Endothelial cell (in vitro differentiated cells): ENCODE results near the gene COL12A1. TPM values are rescaled to one million over a fixed set of nuclear protein-coding genes. Genes with fewer than 3 reads are reported as not detected.

Source experiments
- DNase-seq: peaks from one replicate; pipeline ENCODE4 v3.0.0; 2021; ENCODE audit warnings: low spot score
- H3K27ac Mint-ChIP-seq: one replicate; pipeline ENCODE4 v1.8.0; 2021; ENCODE audit warnings: mixed read lengths, inconsistent platforms; ENCODE audit not compliant: unreplicated experiment
- H3K27me3 Mint-ChIP-seq: one replicate; pipeline ENCODE4 v1.8.0; 2021; ENCODE audit warnings: mild to moderate bottlenecking, moderate library complexity, mixed read lengths, inconsistent platforms; ENCODE audit not compliant: unreplicated experiment
- H3K36me3 Mint-ChIP-seq: one replicate; pipeline ENCODE4 v1.8.0; 2021; ENCODE audit warnings: mild to moderate bottlenecking, low read depth, mixed read lengths, inconsistent platforms; ENCODE audit not compliant: unreplicated experiment
- H3K4me1 Mint-ChIP-seq: one replicate; pipeline ENCODE4 v1.8.0; 2021; ENCODE audit warnings: mild to moderate bottlenecking, mixed read lengths, inconsistent platforms; ENCODE audit not compliant: unreplicated experiment
- H3K4me3 Mint-ChIP-seq: one replicate; pipeline ENCODE4 v1.8.0; 2021; ENCODE audit warnings: mild to moderate bottlenecking, mixed read lengths, inconsistent platforms; ENCODE audit not compliant: unreplicated experiment
- H3K9me3 Mint-ChIP-seq: one replicate; pipeline ENCODE4 v1.8.0; 2021; ENCODE audit warnings: mixed read lengths, inconsistent platforms; ENCODE audit not compliant: unreplicated experiment
- total RNA-seq: library from RNA; stranded (reverse); fragmentation: NEBNext Ultra II Directional; extraction: Animal tissue kit (Norgen Biotek cat#: 25700); gene quantifications from one replicate; pipeline ENCODE4 v1.2.1, GENCODE V29; 2021; ENCODE audit not compliant: unreplicated experiment
- TF ChIP-seq, protein P1 (sequence below): fragments of 200-600 bp; sonication (generic); IDR thresholded peaks from one replicate; pipeline ENCODE4 v1.5.0; 2021; ENCODE audit warnings: antibody characterized with exemption; ENCODE audit not compliant: unreplicated experiment

COL12A1 gene
- total RNA-seq, 1 donor from 2014 or later: 6.3 TPM

DNA sequence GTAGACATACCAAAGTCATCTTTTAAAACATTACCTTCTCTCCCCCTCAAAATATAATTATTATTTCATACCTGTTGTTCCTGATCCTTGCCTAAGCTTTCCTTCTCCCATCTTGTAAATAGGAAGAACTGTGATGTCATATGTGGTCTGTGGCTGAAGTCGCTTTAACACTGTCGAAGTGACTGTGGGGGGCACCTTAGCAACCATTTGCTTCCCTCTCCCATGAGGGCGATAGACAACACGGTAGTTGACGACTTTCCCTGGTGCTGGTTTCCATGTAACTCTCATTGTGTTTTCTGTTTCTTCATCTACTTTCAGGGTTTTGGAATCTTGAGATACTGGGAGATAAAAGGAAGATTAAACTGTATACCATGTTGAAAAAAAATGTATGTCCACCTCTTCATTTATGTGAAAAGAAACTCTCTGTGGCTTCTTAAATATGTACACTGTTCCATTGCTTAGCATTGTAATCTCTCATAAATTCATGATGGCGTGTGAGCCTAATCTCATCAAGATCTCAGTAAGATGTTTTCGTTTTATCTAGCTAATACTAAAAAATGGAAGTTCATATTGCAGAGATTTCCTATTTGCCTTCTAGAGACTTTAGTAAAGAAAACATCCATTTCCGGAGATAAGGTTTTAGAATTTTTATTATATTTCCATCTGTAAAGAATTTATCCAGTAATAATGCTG is 49.5 kb downstream of the COL12A1 start:
- Mint-ChIP-seq H3K9me3 (no peaks in the 10 kb centered on the region), H3K36me3 (no peaks in the 10 kb centered on the region), H3K27me3 (no peaks in the 10 kb centered on the region), H3K4me3 (no peak overlapping the region), H3K4me1 (no peaks in the 10 kb centered on the region), H3K27ac (no peak overlapping the region)
- DNase-seq: no peak
- TF ChIP-seq, protein P1, sequence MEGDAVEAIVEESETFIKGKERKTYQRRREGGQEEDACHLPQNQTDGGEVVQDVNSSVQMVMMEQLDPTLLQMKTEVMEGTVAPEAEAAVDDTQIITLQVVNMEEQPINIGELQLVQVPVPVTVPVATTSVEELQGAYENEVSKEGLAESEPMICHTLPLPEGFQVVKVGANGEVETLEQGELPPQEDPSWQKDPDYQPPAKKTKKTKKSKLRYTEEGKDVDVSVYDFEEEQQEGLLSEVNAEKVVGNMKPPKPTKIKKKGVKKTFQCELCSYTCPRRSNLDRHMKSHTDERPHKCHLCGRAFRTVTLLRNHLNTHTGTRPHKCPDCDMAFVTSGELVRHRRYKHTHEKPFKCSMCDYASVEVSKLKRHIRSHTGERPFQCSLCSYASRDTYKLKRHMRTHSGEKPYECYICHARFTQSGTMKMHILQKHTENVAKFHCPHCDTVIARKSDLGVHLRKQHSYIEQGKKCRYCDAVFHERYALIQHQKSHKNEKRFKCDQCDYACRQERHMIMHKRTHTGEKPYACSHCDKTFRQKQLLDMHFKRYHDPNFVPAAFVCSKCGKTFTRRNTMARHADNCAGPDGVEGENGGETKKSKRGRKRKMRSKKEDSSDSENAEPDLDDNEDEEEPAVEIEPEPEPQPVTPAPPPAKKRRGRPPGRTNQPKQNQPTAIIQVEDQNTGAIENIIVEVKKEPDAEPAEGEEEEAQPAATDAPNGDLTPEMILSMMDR: no peak

DNA sequence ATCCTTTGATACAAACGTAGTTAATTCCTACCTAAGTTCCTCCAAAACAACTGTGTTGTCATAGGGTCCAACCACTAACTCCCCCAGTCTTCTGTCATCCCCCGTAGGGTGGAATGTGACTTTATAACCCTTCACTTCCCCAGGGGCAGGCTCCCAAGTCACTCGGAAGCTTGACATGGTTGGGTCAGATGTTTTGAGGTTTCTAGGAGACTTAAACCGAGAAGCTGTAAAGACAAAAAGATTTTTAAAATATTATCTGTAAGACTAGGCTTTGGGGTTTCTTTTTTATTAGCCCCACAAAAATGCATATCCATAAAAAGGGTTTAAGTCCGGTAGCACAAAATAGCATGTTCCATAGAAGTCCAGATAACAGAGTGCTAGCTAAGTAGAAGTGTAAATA is 50.2 kb downstream of the COL12A1 start:
- TF ChIP-seq, protein P1: no peak
- Mint-ChIP-seq H3K4me1 (no peaks in the 10 kb centered on the region), H3K27me3 (no peaks in the 10 kb centered on the region), H3K4me3 (no peak overlapping the region), H3K27ac (no peak overlapping the region), H3K36me3 (no peaks in the 10 kb centered on the region), H3K9me3 (no peaks in the 10 kb centered on the region)
- DNase-seq: no peak

DNA sequence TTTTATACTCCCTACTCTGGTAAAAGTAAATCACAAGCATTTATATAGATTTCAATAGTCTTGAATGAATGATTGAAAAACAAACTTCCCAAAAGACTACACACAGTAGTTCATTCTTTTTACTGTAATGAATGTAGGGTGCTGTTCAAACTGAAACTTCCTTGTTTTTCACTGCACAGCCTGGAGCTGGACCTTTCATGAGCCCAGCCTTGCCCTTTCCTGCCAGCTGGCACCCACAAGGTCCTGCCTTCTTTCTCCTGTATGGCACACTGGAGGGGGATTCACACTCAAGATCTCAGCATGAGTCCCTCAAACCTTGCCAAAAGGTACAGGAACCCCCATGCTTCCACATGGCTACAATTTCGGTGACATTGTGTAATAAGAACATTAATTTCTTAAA is 50.9 kb downstream of the COL12A1 start:
- Mint-ChIP-seq H3K4me3 (no peak overlapping the region), H3K27me3 (no peaks in the 10 kb centered on the region), H3K27ac (no peak overlapping the region), H3K9me3 (no peaks in the 10 kb centered on the region), H3K4me1 (no peaks in the 10 kb centered on the region), H3K36me3 (no peaks in the 10 kb centered on the region)
- TF ChIP-seq, protein P1: no peak
- DNase-seq: no peak

DNA sequence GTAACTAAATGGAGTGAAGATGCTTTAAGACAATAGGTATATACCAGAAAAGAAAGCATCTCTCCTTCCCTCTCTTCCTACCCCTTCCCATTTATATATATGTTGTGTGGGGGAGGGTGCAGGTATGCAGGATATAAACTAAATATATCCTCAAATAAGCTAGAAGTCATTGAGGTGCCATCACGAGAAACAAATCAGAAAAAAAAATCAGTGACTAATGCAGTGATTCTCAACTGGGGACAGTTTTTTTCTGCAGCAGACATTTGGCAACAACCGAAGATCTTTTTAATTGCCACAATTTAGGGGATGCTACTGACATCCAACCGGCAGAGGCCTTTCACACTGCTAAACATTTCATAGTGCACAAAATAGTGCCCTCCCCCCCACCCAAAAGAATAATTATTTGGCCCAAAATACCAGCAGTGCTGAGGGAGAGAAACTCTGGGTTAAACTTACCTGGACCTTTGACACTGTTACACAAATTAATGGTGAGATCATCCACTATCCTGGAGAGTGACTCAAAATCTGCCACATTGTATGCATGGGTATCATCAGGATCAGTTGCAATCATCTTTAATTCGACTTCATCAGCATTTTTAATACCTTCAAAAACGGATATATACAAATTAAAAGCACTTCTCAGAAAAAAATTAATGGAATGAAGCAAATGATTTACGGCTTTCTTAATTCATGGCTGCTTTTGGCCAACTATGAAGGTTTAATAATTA is 55.0 kb downstream of the COL12A1 start:
- no peaks in the 10 kb centered on the region for H3K9me3 Mint-ChIP-seq
- no peak overlapping the region for H3K4me3 Mint-ChIP-seq
- TF ChIP-seq, protein P1: no peak
- no peaks in the 10 kb centered on the region for H3K27me3 Mint-ChIP-seq
- H3K36me3 Mint-ChIP-seq: no peaks in the 10 kb centered on the region
- H3K4me1 Mint-ChIP-seq: no peaks in the 10 kb centered on the region
- no peak for DNase-seq
- no peak overlapping the region for H3K27ac Mint-ChIP-seq

DNA sequence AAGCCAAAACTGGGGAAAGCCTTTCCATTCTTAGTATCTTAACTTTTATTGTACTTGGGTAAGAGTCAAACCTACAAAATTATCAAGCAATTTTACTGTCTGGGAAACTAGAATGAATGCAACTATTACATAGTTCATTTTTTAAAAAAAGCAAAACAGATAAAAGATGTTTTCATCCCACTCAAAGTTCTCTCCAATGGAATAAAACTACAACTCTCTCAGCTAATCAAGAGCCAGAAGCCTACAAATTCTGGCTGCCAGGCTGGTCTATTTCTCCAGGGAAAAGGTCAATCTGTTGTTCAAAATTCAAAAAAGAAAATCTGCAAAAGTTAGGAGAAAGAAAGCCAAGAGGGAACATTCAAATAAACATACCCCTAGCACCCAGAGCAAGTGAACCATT is 56.2 kb downstream of the COL12A1 start:
- DNase-seq: no peak
- TF ChIP-seq, protein P1: no peak
- H3K4me1 Mint-ChIP-seq: no peaks in the 10 kb centered on the region
- no peaks in the 10 kb centered on the region for H3K36me3 Mint-ChIP-seq
- no peaks in the 10 kb centered on the region for H3K27me3 Mint-ChIP-seq
- no peak overlapping the region for H3K27ac Mint-ChIP-seq
- H3K4me3 Mint-ChIP-seq: no peak overlapping the region
- H3K9me3 Mint-ChIP-seq: no peaks in the 10 kb centered on the region
